PFSK-1 (cell line): ENCODE results near the gene BCR.

Experiments used
- POLR2AphosphoS5 ChIP-seq: IDR thresholded peaks from 2 replicates; pipeline ENCODE4 v1.6.1; 2012; ENCODE audit warnings: low read depth, mild to moderate bottlenecking, control low read depth, low read length, moderate library complexity
- TAF1 ChIP-seq: IDR thresholded peaks from 2 replicates; pipeline ENCODE4 v1.6.1; 2012; ENCODE audit warnings: low read length, control low read depth, borderline replicate concordance; ENCODE audit not compliant: insufficient read depth

- no peak for TF ChIP-seq TAF1
- TF ChIP-seq POLR2AphosphoS5, result no peak
These were observed 32.8 kb downstream of the BCR start for GRCh38 chr22:23213022-23213555.
